HG02759 (cell line): ENCODE results near the gene PCDHGB4.
A peak's percentile ranks its signal among the peaks of the same experiment; 100 is the strongest.
"Not testable (repeated sequence)": the region's sequence is repeated elsewhere in the genome, so short reads cannot be mapped to it uniquely, and the experiment has no call there.

Experiments
- ATAC-seq: cut with Tn5 transposase; IDR thresholded peaks from one replicate; pipeline ENCODE4 v1.9.1; 2021; ENCODE audit warnings: mild to moderate bottlenecking, moderate library complexity; ENCODE audit not compliant: unreplicated experiment

The PCDHGB4 gene

DNA sequence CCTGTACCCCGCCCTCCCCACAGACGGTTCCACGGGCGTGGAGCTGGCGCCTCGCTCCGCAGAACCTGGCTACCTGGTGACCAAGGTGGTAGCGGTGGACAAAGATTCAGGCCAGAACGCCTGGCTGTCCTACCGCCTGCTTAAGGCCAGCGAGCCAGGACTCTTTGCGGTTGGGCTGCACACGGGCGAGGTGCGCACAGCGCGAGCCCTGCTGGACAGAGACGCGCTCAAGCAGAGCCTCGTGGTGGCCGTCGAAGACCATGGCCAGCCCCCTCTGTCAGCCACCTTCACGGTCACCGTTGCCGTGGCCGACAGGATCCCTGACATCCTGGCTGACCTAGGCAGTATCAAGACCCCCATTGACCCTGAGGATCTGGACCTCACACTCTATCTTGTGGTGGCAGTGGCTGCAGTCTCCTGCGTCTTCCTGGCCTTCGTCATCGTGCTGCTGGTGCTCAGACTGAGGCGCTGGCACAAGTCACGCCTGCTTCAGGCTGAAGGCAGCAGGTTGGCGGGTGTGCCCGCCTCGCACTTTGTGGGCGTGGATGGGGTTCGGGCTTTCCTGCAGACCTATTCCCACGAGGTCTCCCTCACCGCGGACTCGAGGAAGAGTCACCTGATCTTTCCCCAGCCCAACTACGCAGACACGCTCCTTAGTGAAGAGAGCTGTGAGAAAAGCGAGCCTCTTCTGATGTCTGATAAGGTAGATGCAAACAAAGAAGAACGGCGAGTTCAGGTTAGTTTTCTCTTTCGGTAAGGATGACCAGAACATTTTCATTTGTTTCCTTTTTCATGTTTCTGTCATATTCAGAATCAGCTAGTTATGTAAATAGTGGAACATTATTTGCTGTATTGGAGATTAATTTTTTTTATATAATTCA is 21.2 kb upstream of the PCDHGB4 start:
- no peak for ATAC-seq

GRCh38 chr5:141369994-141370848 is 17.3 kb upstream of the PCDHGB4 start, which contains the start of gene PCDHGB3:
TSS of gene PCDHGB3 (plus strand) at chr5:141370242. CDS start at chr5:141370395, 153 bp downstream.
- ATAC-seq, result peak; percentile 95

DNA sequence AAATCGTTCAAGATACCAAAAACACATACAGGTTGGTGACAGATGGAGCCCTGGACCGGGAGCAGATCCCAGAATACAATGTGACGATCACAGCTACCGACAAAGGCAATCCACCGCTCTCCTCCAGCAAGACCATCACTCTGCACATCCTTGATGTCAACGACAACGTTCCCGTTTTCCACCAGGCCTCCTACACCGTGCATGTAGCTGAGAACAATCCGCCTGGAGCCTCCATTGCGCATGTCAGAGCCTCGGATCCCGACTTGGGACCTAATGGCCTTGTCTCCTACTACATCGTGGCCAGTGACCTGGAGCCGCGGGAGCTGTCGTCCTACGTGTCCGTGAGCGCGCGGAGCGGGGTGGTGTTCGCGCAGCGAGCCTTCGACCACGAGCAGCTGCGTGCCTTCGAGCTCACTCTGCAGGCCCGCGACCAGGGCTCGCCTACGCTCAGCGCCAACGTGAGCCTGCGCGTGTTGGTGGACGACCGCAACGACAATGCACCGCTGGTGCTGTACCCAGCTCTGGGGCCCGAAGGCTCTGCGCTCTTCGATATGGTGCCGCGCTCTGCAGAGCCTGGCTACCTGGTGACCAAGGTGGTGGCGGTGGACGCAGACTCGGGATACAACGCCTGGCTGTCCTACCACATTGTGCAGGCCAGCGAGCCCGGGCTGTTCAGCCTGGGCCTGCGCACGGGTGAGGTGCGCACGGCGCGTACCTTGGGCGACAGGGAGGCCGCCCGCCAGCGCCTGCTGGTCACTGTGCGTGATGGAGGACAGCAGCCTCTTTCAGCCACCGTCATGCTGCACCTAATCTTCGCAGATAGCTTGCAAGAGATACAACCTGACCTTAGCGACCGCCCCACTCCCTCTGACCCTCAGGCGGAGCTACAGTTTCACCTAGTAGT is 15.7 kb upstream of the PCDHGB4 start:
- ATAC-seq, result no peak

- no peak for ATAC-seq
Observed at GRCh38 chr5:141373673-141374317, 13.7 kb upstream of the PCDHGB4 start, which contains the start of gene PCDHGA6. TSS of gene PCDHGA6 (plus strand) at chr5:141373891. CDS start at chr5:141374084, 193 bp downstream.

- ATAC-seq, result no peak
Observed at GRCh38 chr5:141374627-141375026, 12.9 kb upstream of the PCDHGB4 start.

GRCh38 chr5:141375444-141376155 is 11.9 kb upstream of the PCDHGB4 start:
- not testable (repeated sequence) for ATAC-seq

GRCh38 chr5:141382469-141383294 is 4.8 kb upstream of the PCDHGB4 start, which contains the start of gene PCDHGA7:
TSS of gene PCDHGA7 (plus strand) at chr5:141382742. CDS start at chr5:141382900, 158 bp downstream.
- ATAC-seq, result no peak

- no peak for ATAC-seq
Observed at GRCh38 chr5:141383345-141383744, 4.2 kb upstream of the PCDHGB4 start.

DNA sequence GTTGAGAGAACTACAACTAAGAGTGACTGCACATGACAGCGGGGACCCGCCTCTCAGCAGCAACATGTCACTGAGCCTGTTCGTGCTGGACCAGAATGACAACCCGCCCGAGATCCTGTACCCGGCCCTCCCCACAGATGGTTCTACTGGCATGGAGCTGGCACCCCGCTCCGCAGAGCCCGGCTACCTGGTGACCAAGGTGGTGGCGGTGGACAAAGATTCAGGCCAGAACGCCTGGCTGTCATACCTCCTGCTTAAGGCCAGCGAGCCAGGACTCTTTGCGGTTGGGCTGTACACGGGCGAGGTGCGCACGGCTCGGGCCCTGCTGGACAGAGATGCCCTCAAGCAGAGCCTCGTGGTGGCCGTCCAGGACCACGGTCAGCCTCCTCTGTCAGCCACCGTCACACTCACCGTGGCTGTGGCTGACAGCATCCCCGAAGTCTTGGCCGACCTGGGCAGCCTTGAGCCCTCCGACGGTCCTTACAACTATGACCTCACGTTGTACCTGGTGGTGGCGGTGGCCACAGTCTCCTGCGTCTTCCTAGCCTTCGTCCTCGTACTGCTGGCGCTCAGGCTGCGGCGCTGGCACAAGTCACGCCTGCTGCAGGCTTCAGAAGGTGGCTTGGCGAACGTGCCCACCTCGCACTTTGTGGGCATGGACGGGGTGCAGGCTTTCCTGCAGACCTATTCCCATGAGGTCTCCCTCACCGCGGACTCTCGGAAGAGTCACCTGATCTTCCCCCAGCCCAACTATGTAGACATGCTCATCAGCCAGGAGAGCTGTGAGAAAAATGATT is 2.8 kb upstream of the PCDHGB4 start:
- no peak for ATAC-seq

GRCh38 chr5:141388661-141389060 is 1.2 kb downstream of the PCDHGB4 start:
- ATAC-seq, result no peak

DNA sequence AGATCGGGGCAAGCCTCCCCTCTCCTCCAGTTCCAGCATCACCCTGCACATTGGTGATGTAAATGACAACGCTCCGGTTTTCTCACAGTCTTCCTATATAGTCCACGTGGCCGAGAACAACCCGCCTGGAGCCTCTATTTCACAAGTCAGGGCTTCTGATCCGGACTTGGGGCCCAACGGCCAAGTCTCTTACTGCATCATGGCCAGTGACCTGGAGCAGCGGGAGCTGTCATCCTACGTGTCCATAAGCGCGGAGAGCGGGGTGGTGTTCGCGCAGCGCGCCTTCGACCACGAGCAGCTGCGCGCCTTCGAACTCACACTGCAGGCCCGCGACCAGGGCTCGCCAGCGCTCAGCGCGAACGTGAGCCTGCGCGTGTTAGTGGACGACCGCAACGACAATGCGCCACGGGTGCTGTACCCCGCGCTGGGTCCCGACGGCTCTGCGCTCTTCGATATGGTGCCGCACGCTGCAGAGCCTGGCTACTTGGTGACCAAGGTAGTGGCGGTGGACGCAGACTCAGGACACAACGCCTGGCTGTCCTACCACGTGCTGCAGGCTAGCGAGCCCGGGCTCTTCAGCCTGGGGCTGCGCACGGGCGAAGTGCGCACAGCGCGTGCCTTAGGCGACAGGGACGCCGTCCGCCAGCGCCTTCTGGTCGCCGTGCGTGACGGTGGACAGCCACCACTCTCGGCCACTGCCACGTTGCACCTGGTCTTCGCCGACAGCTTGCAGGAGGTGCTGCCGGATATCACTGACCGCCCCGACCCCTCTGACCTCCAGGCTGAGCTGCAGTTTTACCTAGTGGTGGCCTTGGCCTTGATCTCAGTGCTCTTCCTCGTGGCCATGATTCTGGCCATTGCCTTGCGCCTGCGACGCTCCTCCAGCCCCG is 1.9 kb downstream of the PCDHGB4 start:
- ATAC-seq, result no peak

DNA sequence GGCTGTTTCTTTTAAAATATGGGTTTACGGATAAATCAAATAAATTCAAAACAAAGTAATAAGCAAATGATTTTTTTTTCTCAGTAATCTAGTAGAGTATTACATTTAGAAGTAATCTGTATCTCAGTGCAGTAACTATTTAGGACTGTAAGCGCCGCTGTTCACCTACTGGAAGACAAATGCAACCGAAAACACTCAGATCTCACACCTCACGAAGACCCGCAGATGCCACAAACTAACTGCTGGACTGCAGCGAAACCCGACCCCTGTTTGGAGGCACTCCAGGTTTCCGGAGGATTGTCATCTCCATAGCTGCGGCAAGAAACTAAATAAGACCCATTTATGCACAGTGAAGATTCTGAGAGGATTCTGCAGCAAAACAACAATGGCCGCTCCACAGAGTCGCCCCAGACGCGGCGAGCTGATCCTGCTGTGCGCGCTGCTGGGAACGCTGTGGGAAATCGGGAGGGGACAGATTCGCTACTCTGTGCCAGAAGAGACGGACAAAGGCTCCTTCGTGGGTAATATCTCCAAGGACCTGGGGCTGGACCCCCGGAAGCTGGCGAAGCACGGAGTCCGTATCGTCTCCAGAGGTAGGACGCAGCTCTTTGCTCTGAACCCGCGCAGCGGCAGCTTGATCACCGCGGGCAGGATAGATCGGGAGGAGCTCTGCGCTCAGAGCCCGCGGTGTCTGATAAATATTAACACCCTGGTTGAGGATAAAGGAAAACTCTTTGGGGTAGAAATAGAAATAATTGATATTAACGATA is 5.1 kb downstream of the PCDHGB4 start, which contains the start of gene PCDHGA8:
TSS of gene PCDHGA8 (plus strand) at position 205 of the 770 bp plus-strand sequence. CDS start at position 386, 181 bp downstream.
- ATAC-seq, result no peak

- no peak for ATAC-seq
Observed at GRCh38 chr5:141393267-141393666, 5.8 kb downstream of the PCDHGB4 start.

DNA sequence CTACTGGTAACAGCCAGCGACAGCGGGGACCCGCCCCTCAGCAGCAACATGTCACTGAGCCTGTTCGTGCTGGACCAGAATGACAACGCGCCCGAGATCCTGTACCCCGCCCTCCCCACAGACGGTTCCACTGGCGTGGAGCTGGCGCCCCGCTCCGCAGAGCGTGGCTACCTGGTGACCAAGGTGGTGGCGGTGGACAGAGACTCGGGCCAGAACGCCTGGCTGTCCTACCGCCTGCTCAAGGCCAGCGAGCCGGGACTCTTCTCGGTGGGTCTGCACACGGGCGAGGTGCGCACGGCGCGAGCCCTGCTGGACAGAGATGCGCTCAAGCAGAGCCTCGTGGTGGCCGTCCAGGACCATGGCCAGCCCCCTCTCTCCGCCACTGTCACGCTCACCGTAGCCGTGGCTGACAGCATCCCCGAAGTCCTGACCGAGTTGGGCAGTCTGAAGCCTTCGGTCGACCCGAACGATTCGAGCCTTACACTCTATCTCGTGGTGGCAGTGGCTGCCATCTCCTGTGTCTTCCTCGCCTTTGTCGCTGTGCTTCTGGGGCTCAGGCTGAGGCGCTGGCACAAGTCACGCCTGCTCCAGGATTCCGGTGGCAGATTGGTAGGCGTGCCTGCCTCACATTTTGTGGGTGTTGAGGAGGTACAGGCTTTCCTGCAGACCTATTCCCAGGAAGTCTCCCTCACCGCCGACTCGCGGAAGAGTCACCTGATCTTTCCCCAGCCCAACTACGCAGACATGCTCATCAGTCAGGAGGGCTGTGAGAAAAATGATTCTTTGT is 7.1 kb downstream of the PCDHGB4 start:
- not testable (repeated sequence) for ATAC-seq
